ENCODE results near the gene GGPS1. TPM values are rescaled to one million over a fixed set of nuclear protein-coding genes. Genes with fewer than 3 reads are reported as not detected.
"Not testable (repeated sequence)": the region's sequence is repeated elsewhere in the genome, so short reads cannot be mapped to it uniquely, and the experiment has no call there.

The GGPS1 gene
- total RNA-seq, 1 experiment from 2014 or later = 37.3 TPM

DNA sequence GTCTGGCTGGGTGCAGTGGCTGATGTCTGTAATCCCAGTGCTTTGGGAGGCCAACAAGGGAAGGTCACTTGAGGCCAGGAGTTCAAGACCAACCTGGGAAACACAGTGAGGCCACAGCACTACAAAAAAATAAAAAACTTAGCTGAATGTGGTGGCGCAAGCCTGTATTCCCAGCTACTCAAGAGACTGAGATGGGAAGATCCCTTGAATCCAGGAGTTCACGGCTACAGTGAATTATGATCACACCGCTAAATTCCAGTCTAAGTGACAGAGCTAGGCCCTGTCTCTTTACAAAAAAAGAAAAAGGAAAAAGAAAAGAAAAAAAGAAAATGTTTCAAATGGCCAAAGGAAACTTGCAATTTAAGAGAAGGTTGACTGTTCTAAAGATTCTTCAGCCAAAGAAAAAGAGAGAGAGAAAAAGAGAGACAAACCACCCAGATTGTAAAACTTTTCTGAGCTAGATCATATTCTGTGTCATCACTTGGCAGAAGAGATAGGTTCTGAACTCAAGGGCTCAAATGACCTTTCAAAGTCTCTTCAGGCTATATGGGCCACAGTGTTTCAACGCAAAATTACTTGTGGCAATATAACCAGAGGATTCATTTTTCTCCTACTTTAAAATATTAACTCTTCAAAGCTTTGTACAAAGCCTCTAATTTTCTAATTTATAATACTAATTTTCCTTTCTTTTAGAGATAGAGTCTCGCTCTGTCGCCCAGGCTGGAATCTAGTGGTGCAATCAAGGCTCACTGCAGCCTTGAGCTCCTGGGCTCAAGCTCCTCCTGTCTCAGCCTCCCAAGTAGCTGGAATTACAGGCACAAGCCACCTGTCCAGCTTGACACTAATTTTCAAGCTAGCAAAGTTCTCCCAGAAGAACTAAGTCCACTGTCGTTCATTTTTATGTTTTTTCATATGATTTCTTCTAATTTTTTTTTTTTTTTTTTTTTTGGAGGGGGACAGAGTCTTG, 20.9 kb upstream of the GGPS1 start (continued):
- TF ChIP-seq, protein P1, sequence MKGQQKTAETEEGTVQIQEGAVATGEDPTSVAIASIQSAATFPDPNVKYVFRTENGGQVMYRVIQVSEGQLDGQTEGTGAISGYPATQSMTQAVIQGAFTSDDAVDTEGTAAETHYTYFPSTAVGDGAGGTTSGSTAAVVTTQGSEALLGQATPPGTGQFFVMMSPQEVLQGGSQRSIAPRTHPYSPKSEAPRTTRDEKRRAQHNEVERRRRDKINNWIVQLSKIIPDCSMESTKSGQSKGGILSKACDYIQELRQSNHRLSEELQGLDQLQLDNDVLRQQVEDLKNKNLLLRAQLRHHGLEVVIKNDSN (CRISPR knock-in tag; IDR thresholded peaks at IDR 0.05) = no peak
- TF ChIP-seq JAZF1 (CRISPR knock-in tag; IDR thresholded peaks at IDR 0.05) = no peak

DNA sequence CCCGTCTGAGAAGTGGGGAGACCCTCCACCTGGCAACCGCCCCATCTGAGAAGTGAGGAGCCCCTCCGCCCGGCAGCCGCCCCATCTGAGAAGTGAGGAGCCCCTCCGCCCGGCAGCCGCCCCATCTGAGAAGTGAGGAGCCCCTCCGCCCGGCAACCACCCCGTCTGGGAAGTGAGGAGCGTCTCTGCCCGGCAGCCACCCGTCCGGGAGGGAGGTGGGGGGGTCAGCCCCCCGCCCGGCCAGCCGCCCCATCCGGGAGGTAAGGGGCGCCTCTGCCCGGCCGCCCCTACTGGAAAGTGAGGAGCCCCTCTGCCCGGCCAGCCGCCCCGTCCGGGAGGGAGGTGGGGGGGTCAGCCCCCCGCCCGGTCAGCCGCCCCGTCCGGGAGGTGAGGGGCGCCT, 19.2 kb upstream of the GGPS1 start:
- H3K4me1 Mint-ChIP-seq = peaks cover 16% of the 10 kb centered on the region
- H3K9me3 Mint-ChIP-seq; H3K4me3 Mint-ChIP-seq; H3K27me3 Mint-ChIP-seq (ENCODE audit: low read depth); H3K27ac Mint-ChIP-seq; DNase-seq (ENCODE audit: low spot score); CTCF ChIA-PET; ATAC-seq; POLR2A ChIA-PET: not testable (repeated sequence)
- peaks cover 25% of the 10 kb centered on the region for H3K36me3 Mint-ChIP-seq

DNA sequence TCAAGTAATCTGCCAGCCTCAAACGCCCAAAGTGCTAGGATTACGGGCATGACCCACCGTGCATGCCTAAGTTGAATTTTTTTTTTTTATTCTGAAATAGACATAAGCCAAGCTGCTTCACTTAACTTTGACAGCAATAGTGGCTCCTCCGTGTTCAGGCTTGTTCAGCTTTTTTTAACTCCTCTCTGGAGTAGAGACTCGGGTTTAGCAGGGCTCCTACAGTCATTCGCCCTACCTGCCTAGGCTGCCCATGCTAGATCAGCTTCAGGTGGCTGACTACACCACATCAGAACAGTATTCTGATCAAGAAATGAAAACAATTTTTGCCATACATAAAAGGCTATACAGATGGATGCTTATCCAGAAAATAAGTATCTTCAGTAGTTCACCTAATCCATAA, 15.1 kb upstream of the GGPS1 start:
- CTCF ChIA-PET = no interaction called here
- ATAC-seq (no peak), DNase-seq (ENCODE audit: low spot score) (no peak)
- Mint-ChIP-seq H3K4me1 (peaks cover 12% of the 10 kb centered on the region), H3K27me3 (ENCODE audit: low read depth) (no peaks in the 10 kb centered on the region), H3K27ac (peak overlapping the region; percentile 71), H3K4me3 (no peak overlapping the region), H3K9me3 (no peaks in the 10 kb centered on the region), H3K36me3 (peaks cover 20% of the 10 kb centered on the region)
- TF ChIP-seq, protein P2, sequence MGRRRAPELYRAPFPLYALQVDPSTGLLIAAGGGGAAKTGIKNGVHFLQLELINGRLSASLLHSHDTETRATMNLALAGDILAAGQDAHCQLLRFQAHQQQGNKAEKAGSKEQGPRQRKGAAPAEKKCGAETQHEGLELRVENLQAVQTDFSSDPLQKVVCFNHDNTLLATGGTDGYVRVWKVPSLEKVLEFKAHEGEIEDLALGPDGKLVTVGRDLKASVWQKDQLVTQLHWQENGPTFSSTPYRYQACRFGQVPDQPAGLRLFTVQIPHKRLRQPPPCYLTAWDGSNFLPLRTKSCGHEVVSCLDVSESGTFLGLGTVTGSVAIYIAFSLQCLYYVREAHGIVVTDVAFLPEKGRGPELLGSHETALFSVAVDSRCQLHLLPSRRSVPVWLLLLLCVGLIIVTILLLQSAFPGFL (CRISPR knock-in tag; IDR thresholded peaks at IDR 0.05; ENCODE audit: borderline replicate concordance) = no peak
- no peak for TF ChIP-seq ZNF121 (CRISPR knock-in tag; IDR thresholded peaks at IDR 0.05)
- no peak for TF ChIP-seq KAT7 (CRISPR knock-in tag; IDR thresholded peaks at IDR 0.05; ENCODE audit: borderline replicate concordance)
- TF ChIP-seq, protein P3, sequence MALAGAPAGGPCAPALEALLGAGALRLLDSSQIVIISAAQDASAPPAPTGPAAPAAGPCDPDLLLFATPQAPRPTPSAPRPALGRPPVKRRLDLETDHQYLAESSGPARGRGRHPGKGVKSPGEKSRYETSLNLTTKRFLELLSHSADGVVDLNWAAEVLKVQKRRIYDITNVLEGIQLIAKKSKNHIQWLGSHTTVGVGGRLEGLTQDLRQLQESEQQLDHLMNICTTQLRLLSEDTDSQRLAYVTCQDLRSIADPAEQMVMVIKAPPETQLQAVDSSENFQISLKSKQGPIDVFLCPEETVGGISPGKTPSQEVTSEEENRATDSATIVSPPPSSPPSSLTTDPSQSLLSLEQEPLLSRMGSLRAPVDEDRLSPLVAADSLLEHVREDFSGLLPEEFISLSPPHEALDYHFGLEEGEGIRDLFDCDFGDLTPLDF (CRISPR knock-in tag; IDR thresholded peaks at IDR 0.05) = no peak
- TF ChIP-seq, protein P4, sequence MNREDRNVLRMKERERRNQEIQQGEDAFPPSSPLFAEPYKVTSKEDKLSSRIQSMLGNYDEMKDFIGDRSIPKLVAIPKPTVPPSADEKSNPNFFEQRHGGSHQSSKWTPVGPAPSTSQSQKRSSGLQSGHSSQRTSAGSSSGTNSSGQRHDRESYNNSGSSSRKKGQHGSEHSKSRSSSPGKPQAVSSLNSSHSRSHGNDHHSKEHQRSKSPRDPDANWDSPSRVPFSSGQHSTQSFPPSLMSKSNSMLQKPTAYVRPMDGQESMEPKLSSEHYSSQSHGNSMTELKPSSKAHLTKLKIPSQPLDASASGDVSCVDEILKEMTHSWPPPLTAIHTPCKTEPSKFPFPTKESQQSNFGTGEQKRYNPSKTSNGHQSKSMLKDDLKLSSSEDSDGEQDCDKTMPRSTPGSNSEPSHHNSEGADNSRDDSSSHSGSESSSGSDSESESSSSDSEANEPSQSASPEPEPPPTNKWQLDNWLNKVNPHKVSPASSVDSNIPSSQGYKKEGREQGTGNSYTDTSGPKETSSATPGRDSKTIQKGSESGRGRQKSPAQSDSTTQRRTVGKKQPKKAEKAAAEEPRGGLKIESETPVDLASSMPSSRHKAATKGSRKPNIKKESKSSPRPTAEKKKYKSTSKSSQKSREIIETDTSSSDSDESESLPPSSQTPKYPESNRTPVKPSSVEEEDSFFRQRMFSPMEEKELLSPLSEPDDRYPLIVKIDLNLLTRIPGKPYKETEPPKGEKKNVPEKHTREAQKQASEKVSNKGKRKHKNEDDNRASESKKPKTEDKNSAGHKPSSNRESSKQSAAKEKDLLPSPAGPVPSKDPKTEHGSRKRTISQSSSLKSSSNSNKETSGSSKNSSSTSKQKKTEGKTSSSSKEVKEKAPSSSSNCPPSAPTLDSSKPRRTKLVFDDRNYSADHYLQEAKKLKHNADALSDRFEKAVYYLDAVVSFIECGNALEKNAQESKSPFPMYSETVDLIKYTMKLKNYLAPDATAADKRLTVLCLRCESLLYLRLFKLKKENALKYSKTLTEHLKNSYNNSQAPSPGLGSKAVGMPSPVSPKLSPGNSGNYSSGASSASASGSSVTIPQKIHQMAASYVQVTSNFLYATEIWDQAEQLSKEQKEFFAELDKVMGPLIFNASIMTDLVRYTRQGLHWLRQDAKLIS (CRISPR knock-in tag; IDR thresholded peaks at IDR 0.05; ENCODE audit: borderline replicate concordance) = no peak
- TF ChIP-seq, protein P5, sequence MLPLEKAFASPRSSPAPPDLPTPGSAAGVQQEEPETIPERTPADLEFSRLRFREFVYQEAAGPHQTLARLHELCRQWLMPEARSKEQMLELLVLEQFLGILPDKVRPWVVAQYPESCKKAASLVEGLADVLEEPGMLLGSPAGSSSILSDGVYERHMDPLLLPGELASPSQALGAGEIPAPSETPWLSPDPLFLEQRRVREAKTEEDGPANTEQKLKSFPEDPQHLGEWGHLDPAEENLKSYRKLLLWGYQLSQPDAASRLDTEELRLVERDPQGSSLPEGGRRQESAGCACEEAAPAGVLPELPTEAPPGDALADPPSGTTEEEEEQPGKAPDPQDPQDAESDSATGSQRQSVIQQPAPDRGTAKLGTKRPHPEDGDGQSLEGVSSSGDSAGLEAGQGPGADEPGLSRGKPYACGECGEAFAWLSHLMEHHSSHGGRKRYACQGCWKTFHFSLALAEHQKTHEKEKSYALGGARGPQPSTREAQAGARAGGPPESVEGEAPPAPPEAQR (CRISPR knock-in tag; IDR thresholded peaks at IDR 0.05) = no peak
- POLR2A ChIA-PET = no interaction called here
